ENCODE measurements around the gene LRP1B.
"Not testable (repeated sequence)": the region's sequence is repeated elsewhere in the genome, so short reads cannot be mapped to it uniquely, and the experiment has no call there.

Gene LRP1B

DNA sequence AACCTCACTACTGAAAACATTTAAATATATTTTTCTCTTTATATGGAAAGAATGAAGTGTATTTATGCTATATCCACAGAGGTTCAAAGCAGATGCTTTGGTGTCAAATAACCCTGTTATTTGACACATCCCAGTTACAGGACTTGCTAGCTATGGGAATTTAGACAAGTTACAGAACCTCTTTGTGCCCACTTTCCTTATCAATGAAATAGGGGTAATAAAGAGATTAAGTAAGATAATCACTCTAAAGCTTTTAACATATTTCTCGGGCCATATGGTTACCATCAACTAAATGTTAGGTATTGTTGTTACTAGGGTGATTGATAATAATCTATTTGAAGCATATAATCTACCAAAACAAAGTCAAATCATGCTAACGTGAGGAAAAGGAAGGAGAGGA, 1690.0 kb downstream of the LRP1B start:
- peak; percentile 99 for TF ChIP-seq TCF4 (CRISPR knock-in tag; IDR thresholded peaks at IDR 0.05; ENCODE audit: borderline replicate concordance)
- 0 out of 2 replicates have a peak, but pooled peaks have one; percentile 26 for TF ChIP-seq ZFP30 (CRISPR knock-in tag; IDR thresholded peaks at IDR 0.05)
- TF ChIP-seq OSR1 (CRISPR knock-in tag; IDR thresholded peaks at IDR 0.05), result no peak
- TF ChIP-seq, protein P1, sequence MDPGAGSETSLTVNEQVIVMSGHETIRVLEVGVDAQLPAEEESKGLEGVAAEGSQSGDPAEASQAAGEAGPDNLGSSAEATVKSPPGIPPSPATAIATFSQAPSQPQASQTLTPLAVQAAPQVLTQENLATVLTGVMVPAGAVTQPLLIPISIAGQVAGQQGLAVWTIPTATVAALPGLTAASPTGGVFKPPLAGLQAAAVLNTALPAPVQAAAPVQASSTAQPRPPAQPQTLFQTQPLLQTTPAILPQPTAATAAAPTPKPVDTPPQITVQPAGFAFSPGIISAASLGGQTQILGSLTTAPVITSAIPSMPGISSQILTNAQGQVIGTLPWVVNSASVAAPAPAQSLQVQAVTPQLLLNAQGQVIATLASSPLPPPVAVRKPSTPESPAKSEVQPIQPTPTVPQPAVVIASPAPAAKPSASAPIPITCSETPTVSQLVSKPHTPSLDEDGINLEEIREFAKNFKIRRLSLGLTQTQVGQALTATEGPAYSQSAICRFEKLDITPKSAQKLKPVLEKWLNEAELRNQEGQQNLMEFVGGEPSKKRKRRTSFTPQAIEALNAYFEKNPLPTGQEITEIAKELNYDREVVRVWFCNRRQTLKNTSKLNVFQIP (CRISPR knock-in tag; IDR thresholded peaks at IDR 0.05; ENCODE audit: borderline replicate concordance, low read depth), result peak; percentile 52; the same call in 1 of the 2 replicates
- TF ChIP-seq, protein P2, sequence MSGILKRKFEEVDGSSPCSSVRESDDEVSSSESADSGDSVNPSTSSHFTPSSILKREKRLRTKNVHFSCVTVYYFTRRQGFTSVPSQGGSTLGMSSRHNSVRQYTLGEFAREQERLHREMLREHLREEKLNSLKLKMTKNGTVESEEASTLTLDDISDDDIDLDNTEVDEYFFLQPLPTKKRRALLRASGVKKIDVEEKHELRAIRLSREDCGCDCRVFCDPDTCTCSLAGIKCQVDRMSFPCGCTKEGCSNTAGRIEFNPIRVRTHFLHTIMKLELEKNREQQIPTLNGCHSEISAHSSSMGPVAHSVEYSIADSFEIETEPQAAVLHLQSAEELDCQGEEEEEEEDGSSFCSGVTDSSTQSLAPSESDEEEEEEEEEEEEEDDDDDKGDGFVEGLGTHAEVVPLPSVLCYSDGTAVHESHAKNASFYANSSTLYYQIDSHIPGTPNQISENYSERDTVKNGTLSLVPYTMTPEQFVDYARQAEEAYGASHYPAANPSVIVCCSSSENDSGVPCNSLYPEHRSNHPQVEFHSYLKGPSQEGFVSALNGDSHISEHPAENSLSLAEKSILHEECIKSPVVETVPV (CRISPR knock-in tag; IDR thresholded peaks at IDR 0.05), result peak; percentile 98
- peak; percentile 64; the same call in 1 of the 2 replicates for TF ChIP-seq ZFP3 (CRISPR knock-in tag; IDR thresholded peaks at IDR 0.05)
- TF ChIP-seq ZNF8 (CRISPR knock-in tag; IDR thresholded peaks at IDR 0.05), result peak; percentile 58; the same call in 1 of the 2 replicates
- TF ChIP-seq ISL1 (CRISPR knock-in tag; IDR thresholded peaks at IDR 0.05), result peak; percentile 100
- no peak for TF ChIP-seq TOX (CRISPR knock-in tag; IDR thresholded peaks at IDR 0.05; ENCODE audit: borderline replicate concordance)
- TF ChIP-seq, protein P3, sequence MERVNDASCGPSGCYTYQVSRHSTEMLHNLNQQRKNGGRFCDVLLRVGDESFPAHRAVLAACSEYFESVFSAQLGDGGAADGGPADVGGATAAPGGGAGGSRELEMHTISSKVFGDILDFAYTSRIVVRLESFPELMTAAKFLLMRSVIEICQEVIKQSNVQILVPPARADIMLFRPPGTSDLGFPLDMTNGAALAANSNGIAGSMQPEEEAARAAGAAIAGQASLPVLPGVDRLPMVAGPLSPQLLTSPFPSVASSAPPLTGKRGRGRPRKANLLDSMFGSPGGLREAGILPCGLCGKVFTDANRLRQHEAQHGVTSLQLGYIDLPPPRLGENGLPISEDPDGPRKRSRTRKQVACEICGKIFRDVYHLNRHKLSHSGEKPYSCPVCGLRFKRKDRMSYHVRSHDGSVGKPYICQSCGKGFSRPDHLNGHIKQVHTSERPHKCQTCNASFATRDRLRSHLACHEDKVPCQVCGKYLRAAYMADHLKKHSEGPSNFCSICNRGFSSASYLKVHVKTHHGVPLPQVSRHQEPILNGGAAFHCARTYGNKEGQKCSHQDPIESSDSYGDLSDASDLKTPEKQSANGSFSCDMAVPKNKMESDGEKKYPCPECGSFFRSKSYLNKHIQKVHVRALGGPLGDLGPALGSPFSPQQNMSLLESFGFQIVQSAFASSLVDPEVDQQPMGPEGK (CRISPR knock-in tag; IDR thresholded peaks at IDR 0.05; ENCODE audit: borderline replicate concordance), result peak; percentile 89
- TF ChIP-seq BACH2 (CRISPR knock-in tag; IDR thresholded peaks at IDR 0.05; ENCODE audit: borderline replicate concordance), result no peak
- 0 out of 2 replicates have a peak, but pooled peaks have one; percentile 75 for TF ChIP-seq SNAI2 (CRISPR knock-in tag; IDR thresholded peaks at IDR 0.05)
- TF ChIP-seq, protein P4, sequence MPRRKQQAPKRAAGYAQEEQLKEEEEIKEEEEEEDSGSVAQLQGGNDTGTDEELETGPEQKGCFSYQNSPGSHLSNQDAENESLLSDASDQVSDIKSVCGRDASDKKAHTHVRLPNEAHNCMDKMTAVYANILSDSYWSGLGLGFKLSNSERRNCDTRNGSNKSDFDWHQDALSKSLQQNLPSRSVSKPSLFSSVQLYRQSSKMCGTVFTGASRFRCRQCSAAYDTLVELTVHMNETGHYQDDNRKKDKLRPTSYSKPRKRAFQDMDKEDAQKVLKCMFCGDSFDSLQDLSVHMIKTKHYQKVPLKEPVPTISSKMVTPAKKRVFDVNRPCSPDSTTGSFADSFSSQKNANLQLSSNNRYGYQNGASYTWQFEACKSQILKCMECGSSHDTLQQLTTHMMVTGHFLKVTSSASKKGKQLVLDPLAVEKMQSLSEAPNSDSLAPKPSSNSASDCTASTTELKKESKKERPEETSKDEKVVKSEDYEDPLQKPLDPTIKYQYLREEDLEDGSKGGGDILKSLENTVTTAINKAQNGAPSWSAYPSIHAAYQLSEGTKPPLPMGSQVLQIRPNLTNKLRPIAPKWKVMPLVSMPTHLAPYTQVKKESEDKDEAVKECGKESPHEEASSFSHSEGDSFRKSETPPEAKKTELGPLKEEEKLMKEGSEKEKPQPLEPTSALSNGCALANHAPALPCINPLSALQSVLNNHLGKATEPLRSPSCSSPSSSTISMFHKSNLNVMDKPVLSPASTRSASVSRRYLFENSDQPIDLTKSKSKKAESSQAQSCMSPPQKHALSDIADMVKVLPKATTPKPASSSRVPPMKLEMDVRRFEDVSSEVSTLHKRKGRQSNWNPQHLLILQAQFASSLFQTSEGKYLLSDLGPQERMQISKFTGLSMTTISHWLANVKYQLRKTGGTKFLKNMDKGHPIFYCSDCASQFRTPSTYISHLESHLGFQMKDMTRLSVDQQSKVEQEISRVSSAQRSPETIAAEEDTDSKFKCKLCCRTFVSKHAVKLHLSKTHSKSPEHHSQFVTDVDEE (CRISPR knock-in tag; IDR thresholded peaks at IDR 0.05), result peak; percentile 93; the same call in 1 of the 2 replicates
- 0 out of 2 replicates have a peak, but pooled peaks have one; percentile 76 for TF ChIP-seq CSDC2 (CRISPR knock-in tag; IDR thresholded peaks at IDR 0.05)
- peak; percentile 96 for TF ChIP-seq ESRRG (CRISPR knock-in tag; IDR thresholded peaks at IDR 0.05)
- TF ChIP-seq ZNF565 (CRISPR knock-in tag; conservative IDR thresholded peaks at IDR 0.05; ENCODE audit: low read depth), result no peak
- no peak for TF ChIP-seq RARB (CRISPR knock-in tag; IDR thresholded peaks at IDR 0.05)
- peak; percentile 98 for TF ChIP-seq GLIS3 (CRISPR knock-in tag; IDR thresholded peaks at IDR 0.05)
- TF ChIP-seq, protein P5, sequence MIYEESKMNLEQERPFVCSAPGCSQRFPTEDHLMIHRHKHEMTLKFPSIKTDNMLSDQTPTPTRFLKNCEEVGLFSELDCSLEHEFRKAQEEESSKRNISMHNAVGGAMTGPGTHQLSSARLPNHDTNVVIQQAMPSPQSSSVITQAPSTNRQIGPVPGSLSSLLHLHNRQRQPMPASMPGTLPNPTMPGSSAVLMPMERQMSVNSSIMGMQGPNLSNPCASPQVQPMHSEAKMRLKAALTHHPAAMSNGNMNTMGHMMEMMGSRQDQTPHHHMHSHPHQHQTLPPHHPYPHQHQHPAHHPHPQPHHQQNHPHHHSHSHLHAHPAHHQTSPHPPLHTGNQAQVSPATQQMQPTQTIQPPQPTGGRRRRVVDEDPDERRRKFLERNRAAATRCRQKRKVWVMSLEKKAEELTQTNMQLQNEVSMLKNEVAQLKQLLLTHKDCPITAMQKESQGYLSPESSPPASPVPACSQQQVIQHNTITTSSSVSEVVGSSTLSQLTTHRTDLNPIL (CRISPR knock-in tag; IDR thresholded peaks at IDR 0.05; ENCODE audit: low read depth), result peak; percentile 91
- peak; percentile 76 for ATAC-seq

DNA sequence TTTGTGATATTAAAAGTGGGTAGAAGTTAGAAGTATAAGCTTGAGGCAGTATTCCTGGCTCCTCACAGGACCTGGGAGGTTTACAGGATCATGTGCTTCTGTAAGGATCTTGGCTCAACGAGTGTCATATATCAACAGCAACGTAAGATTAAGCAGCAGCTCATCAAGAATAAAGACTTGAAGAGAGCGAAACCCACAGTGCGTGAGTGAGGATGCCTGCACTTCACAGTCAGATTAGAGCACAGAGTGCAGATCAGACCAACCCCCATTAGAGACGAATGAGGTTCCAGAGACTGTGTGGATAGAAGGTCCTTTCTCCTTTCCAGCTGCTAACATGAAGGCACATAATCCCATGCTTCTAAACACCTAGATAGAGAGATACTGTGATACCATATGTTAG, 1693.9 kb downstream of the LRP1B start:
- ATAC-seq, result no peak
- no peak for TF ChIP-seq ZFP3 (CRISPR knock-in tag; IDR thresholded peaks at IDR 0.05)
- TF ChIP-seq GLIS3 (CRISPR knock-in tag; IDR thresholded peaks at IDR 0.05), result no peak
- TF ChIP-seq CSDC2 (CRISPR knock-in tag; IDR thresholded peaks at IDR 0.05), result no peak
- TF ChIP-seq PPARA (CRISPR knock-in tag; IDR thresholded peaks at IDR 0.05; ENCODE audit: borderline replicate concordance), result no peak
- TF ChIP-seq, protein P5 (CRISPR knock-in tag; IDR thresholded peaks at IDR 0.05; ENCODE audit: low read depth), result no peak
- TF ChIP-seq, protein P2 (CRISPR knock-in tag; IDR thresholded peaks at IDR 0.05), result no peak
- no peak for TF ChIP-seq TOX (CRISPR knock-in tag; IDR thresholded peaks at IDR 0.05; ENCODE audit: borderline replicate concordance)
- no peak for TF ChIP-seq ZC3H10 (CRISPR knock-in tag; IDR thresholded peaks at IDR 0.05)
- no peak for TF ChIP-seq OSR1 (CRISPR knock-in tag; IDR thresholded peaks at IDR 0.05)

DNA sequence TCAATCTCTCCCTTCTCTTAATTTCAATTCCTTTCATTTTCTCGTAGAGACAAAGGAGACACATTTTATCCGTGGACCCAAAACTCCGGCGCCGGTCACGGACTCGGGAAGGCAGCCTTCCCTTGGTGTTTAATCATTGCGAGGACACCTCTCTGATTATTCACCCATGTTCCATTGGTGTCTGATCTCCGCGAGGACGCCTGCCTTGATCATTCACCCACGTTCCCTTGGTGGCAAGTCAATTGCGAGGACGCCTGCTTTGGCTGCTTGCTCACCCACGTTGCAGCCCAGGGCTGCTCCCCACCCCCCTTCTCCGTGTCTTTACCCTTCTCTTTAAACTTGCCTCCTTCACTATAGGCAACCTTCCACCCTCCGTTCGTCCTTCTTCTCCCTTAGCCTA, 1703.8 kb downstream of the LRP1B start:
- ATAC-seq, result not testable (repeated sequence)

All from SK-N-SH treated with all-trans-retinoic acid at 6 μM for 48 hours (cell line).